ENCODE measurements around the gene SBNO2. TPM values are rescaled to one million over a fixed set of nuclear protein-coding genes. Genes with fewer than 3 reads are reported as not detected.

The SBNO2 gene
- total RNA-seq, 2 experiments from 2014 or later: 26.6 to 43.3 TPM

DNA sequence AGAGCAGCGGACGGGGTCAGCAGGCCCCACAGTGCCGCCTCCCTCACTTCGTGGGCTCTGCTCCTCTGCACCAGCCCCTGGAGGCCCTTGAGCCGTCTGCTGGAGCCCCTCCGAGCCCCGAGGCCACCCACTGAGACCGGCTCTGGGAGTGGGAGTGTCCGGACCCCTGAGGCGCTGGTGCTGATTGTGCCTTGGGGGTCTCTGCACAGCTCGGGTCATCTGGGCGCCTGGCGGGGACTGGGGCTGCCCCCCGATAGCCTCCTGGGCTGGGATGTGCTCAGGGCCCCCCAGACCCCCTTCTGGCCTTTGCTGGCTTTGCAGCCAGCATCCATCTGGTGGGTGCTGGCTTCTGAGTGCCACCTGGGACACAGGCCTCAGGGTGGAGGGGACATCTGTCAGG, 48.3 kb upstream of the SBNO2 start:
- Histone ChIP-seq H3K4me1 (ENCODE audit: insufficient read depth, low read length, poor library complexity, severe bottlenecking) (no peaks in the 10 kb centered on the region), H3K4me2 (ENCODE audit: low read length) (no peak overlapping the region), H2AFZ (ENCODE audit: low read length) (no peak overlapping the region), H3K27ac (ENCODE audit: low read depth, low read length, poor library complexity, severe bottlenecking) (no peak overlapping the region), H3K9me3 (ENCODE audit: low read length) (no peaks in the 10 kb centered on the region), H3K4me3 (ENCODE audit: low read depth, low read length, poor library complexity, severe bottlenecking) (no peak overlapping the region), H3K9me2 (ENCODE audit: insufficient read depth, low read length) (no peaks in the 10 kb centered on the region), H3K79me2 (ENCODE audit: insufficient read depth, low read depth, low read length) (no peaks in the 10 kb centered on the region), H3K36me3 (ENCODE audit: insufficient read depth, low read length) (peaks cover 49% of the 10 kb centered on the region), H4K20me1 (ENCODE audit: insufficient read depth, low read length) (no peaks in the 10 kb centered on the region)
- no TSS peak for BruUV-seq (replicated peaks)
- intact Hi-C loops (cut with micrococcal nuclease; ENCODE audit: unreplicated experiment): no loop called here
- no peak for DNase-seq (ENCODE audit: low spot score)
- POLR2A ChIA-PET: no interaction called here
- CTCF ChIA-PET (ENCODE audit: unreplicated experiment): no interaction called here
- no peak for TF ChIP-seq EZH2phosphoT487 (IDR thresholded peaks at IDR 0.05; ENCODE audit: borderline replicate concordance, low read depth, low read length)
- TF ChIP-seq, protein P1, sequence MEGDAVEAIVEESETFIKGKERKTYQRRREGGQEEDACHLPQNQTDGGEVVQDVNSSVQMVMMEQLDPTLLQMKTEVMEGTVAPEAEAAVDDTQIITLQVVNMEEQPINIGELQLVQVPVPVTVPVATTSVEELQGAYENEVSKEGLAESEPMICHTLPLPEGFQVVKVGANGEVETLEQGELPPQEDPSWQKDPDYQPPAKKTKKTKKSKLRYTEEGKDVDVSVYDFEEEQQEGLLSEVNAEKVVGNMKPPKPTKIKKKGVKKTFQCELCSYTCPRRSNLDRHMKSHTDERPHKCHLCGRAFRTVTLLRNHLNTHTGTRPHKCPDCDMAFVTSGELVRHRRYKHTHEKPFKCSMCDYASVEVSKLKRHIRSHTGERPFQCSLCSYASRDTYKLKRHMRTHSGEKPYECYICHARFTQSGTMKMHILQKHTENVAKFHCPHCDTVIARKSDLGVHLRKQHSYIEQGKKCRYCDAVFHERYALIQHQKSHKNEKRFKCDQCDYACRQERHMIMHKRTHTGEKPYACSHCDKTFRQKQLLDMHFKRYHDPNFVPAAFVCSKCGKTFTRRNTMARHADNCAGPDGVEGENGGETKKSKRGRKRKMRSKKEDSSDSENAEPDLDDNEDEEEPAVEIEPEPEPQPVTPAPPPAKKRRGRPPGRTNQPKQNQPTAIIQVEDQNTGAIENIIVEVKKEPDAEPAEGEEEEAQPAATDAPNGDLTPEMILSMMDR (conservative IDR thresholded peaks at IDR 0.05; ENCODE audit: low read length): no peak; the same call in 1 of the 2 replicates

DNA sequence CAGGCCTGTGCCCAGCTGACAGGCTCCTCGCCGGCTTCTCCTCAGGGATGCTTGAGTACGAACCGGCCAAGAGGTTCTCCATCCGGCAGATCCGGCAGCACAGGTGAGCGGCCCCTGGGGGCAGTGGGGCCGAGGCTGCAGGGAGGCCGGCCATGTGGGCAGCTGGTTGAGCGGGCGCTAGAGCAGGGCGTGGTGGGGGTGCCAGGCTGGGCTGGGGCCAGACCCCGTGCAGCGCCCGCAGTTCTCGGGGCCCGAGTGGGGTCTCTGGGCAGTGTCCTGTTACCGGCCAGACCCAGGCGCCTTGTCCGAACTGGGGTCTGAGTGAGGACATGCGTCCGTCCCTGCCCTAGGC, 47.8 kb upstream of the SBNO2 start:
- ChIA-PET CTCF (ENCODE audit: unreplicated experiment) (no interaction called here), POLR2A (no interaction called here)
- DNase-seq (ENCODE audit: low spot score): no peak
- H3K27ac ChIP-seq (ENCODE audit: low read depth, low read length, poor library complexity, severe bottlenecking): no peak overlapping the region
- no peaks in the 10 kb centered on the region for H3K9me3 ChIP-seq (ENCODE audit: low read length)
- H3K4me3 ChIP-seq (ENCODE audit: low read depth, low read length, poor library complexity, severe bottlenecking): no peak overlapping the region
- H3K79me2 ChIP-seq (ENCODE audit: insufficient read depth, low read depth, low read length): no peaks in the 10 kb centered on the region
- no peak overlapping the region for H2AFZ ChIP-seq (ENCODE audit: low read length)
- H3K4me1 ChIP-seq (ENCODE audit: insufficient read depth, low read length, poor library complexity, severe bottlenecking): peaks cover 3% of the 10 kb centered on the region
- H4K20me1 ChIP-seq (ENCODE audit: insufficient read depth, low read length): no peaks in the 10 kb centered on the region
- intact Hi-C loops (cut with micrococcal nuclease; ENCODE audit: unreplicated experiment): no loop called here
- no peak for TF ChIP-seq EZH2phosphoT487 (IDR thresholded peaks at IDR 0.05; ENCODE audit: borderline replicate concordance, low read depth, low read length)
- TF ChIP-seq, protein P1 (conservative IDR thresholded peaks at IDR 0.05; ENCODE audit: low read length): no peak
- H3K36me3 ChIP-seq (ENCODE audit: insufficient read depth, low read length): peaks cover 44% of the 10 kb centered on the region
- H3K4me2 ChIP-seq (ENCODE audit: low read length): no peak overlapping the region
- no TSS peak for BruUV-seq (replicated peaks)
- no peaks in the 10 kb centered on the region for H3K9me2 ChIP-seq (ENCODE audit: insufficient read depth, low read length)

DNA sequence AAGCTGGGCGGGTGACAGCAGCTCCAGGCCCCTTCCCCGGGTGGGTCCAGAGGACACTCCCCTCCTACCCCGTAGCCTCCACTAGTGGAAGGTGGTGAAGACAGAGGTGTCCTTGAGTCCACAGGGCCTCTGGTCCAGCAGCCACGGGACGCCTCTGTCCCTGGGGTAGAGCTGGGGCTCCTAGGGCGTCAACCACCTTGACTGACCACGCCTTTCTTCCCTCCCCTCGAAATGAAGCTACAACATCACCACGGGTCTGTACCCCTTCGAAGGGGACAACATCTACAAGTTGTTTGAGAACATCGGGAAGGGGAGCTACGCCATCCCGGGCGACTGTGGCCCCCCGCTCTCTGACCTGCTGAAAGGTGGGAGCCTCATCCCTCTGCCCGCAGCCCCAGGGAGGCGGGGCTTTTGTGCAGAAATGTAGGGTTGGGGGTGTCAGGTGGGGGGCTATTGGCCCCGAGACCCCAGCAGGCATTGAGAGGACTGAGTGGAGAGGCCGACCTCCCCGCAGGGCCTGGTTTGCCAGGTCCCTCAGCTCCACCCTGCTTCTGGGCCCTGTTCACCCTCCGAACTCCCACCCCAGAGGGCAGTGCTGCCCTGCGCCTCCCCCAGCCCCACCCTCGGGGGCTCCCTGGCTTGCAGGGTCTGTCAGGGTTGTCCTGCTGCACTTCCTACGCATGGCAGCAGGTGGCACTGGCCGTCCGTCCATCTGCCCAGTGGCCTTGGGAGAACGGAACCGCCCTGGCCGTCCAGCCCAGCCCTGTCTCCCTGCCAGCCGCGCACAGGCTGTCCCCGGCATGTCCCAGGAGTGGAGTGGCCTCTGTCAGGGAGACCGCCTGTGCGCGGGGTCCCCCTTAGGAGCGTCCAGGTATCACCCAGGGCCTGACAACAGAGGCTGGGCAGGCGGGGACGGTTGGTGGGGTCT, 47.2 kb upstream of the SBNO2 start:
- intact Hi-C loops (cut with micrococcal nuclease; ENCODE audit: unreplicated experiment): no loop called here
- H3K9me3 ChIP-seq (ENCODE audit: low read length): no peaks in the 10 kb centered on the region
- peaks cover 5% of the 10 kb centered on the region for H3K4me1 ChIP-seq (ENCODE audit: insufficient read depth, low read length, poor library complexity, severe bottlenecking)
- H3K9me2 ChIP-seq (ENCODE audit: insufficient read depth, low read length): no peaks in the 10 kb centered on the region
- POLR2A ChIA-PET: no interaction called here
- no peaks in the 10 kb centered on the region for H4K20me1 ChIP-seq (ENCODE audit: insufficient read depth, low read length)
- CTCF ChIA-PET (ENCODE audit: unreplicated experiment): no interaction called here
- no peak overlapping the region for H3K4me2 ChIP-seq (ENCODE audit: low read length)
- H3K79me2 ChIP-seq (ENCODE audit: insufficient read depth, low read depth, low read length): 0 out of 2 replicates have a peak, but pooled peaks cover under 1% of the 10 kb centered on the region
- no peak overlapping the region for H2AFZ ChIP-seq (ENCODE audit: low read length)
- no TSS peak for BruUV-seq (replicated peaks)
- no peak for DNase-seq (ENCODE audit: low spot score)
- TF ChIP-seq, protein P1 (conservative IDR thresholded peaks at IDR 0.05; ENCODE audit: low read length): peak; percentile 53
- no peak for TF ChIP-seq EZH2phosphoT487 (IDR thresholded peaks at IDR 0.05; ENCODE audit: borderline replicate concordance, low read depth, low read length)
- no peak overlapping the region for H3K4me3 ChIP-seq (ENCODE audit: low read depth, low read length, poor library complexity, severe bottlenecking)
- H3K27ac ChIP-seq (ENCODE audit: low read depth, low read length, poor library complexity, severe bottlenecking): no peak overlapping the region
- H3K36me3 ChIP-seq (ENCODE audit: insufficient read depth, low read length): peaks cover 39% of the 10 kb centered on the region
